RPMI7951 (cell line): ENCODE results near the gene RNF144B. TPM values are rescaled to one million over a fixed set of nuclear protein-coding genes. Genes with fewer than 3 reads are reported as not detected.
"Not testable (repeated sequence)": the region's sequence is repeated elsewhere in the genome, so short reads cannot be mapped to it uniquely, and the experiment has no call there.

ENCODE experiments used
- DNase-seq: peaks from one replicate; pipeline ENCODE4 v3.0.0-alpha.2; 2012; ENCODE audit warnings: low read depth
- total RNA-seq: library from RNA; depleted of rRNA; stranded (reverse); fragments of >200 nt; shearing (Covaris generic); gene quantifications from 2 replicates; pipeline ENCODE4 v1.2.3, GENCODE V29; 2014; rRNA removed

Gene RNF144B
- 0.10 TPM in 1 of 2 replicates, not detected in the other for total RNA-seq

- peak; percentile 45 for DNase-seq
Measured at GRCh38 chr6:18387061-18387721, at the start of gene RNF144B. Gene RNF144B, plus strand, starts transcription at chr6:18387350. Its CDS starts 12,185 bp downstream, at chr6:18399535.

GRCh38 chr6:18339599-18339998 is 47.6 kb upstream of the RNF144B start:
- DNase-seq = no peak

- DNase-seq = no peak
Measured at GRCh38 chr6:18340781-18341551, 46.2 kb upstream of the RNF144B start.

GRCh38 chr6:18342223-18342622 is 44.9 kb upstream of the RNF144B start:
- DNase-seq = no peak

- no peak for DNase-seq
Measured at GRCh38 chr6:18343741-18344140, 43.4 kb upstream of the RNF144B start.

GRCh38 chr6:18347021-18347577 is 40.1 kb upstream of the RNF144B start:
- DNase-seq = no peak

- DNase-seq = no peak
Measured at GRCh38 chr6:18347866-18348265, 39.3 kb upstream of the RNF144B start.

- no peak for DNase-seq
Measured at GRCh38 chr6:18349386-18349785, 37.8 kb upstream of the RNF144B start.

- no peak for DNase-seq
Measured at GRCh38 chr6:18350271-18350670, 36.9 kb upstream of the RNF144B start.

GRCh38 chr6:18350712-18351111 is 36.4 kb upstream of the RNF144B start:
- DNase-seq = no peak

GRCh38 chr6:18352001-18352400 is 35.1 kb upstream of the RNF144B start:
- DNase-seq = no peak

GRCh38 chr6:18352842-18353241 is 34.3 kb upstream of the RNF144B start:
- DNase-seq = no peak

GRCh38 chr6:18353251-18353650 is 33.9 kb upstream of the RNF144B start:
- no peak for DNase-seq

GRCh38 chr6:18357546-18357945 is 29.6 kb upstream of the RNF144B start:
- DNase-seq = not testable (repeated sequence)

- no peak for DNase-seq
Measured at GRCh38 chr6:18359237-18359885, 27.8 kb upstream of the RNF144B start.

- no peak for DNase-seq
Measured at GRCh38 chr6:18360188-18360587, 27.0 kb upstream of the RNF144B start.

- no peak for DNase-seq
Measured at GRCh38 chr6:18362058-18362561, 25.0 kb upstream of the RNF144B start.

- no peak for DNase-seq
Measured at GRCh38 chr6:18363746-18364145, 23.4 kb upstream of the RNF144B start.

- not testable (repeated sequence) for DNase-seq
Measured at GRCh38 chr6:18364561-18364960, 22.6 kb upstream of the RNF144B start.

- no peak for DNase-seq
Measured at GRCh38 chr6:18367371-18367770, 19.8 kb upstream of the RNF144B start.

- DNase-seq = no peak
Measured at GRCh38 chr6:18368277-18369105, 18.7 kb upstream of the RNF144B start.
